Heart left ventricle (tissue), 16 donors: ENCODE data around the gene TBC1D4. TPM values are rescaled to one million over a fixed set of nuclear protein-coding genes. Genes with fewer than 3 reads are reported as not detected.
"Not testable (repeated sequence)": the region's sequence is repeated elsewhere in the genome, so short reads cannot be mapped to it uniquely, and the experiment has no call there.

Experiments
- ATAC-seq, 4 donors: fragments of 200-7000 bp; cut with Tn5 transposase; one replicate each; pipeline ENCODE4 v1.9.1; 2020 to 2022; ENCODE audit warnings: moderate library complexity in 4 of 4, mild to moderate bottlenecking in 3 of 4, moderate number of reproducible peaks in 1 of 4
- DNase-seq, 5 donors: peaks; one replicate each; pipeline ENCODE4 v3.0.0-alpha.2; 2020
- H3K27ac ChIP-seq, 12 donors: fragments of 200-600 bp; sonication (generic) in 4 of 12; one replicate each; pipeline versions ENCODE4 v1.5.0 to v1.8.0; 2016 to 2022; ENCODE audit warnings: mild to moderate bottlenecking in 2 of 12
- H3K27me3 ChIP-seq, 9 donors: fragments of 200-600 bp; sonication (generic) in 2 of 9; one replicate each; pipeline versions ENCODE4 v1.5.1 to v1.8.0; 2016 to 2022; ENCODE audit warnings: mild to moderate bottlenecking in 3 of 9
- H3K36me3 ChIP-seq, 9 donors: fragments of 200-600 bp; sonication (generic) in 2 of 9; one replicate each; pipeline versions ENCODE4 v1.5.0 to v1.8.0; 2018 to 2022; ENCODE audit warnings: mild to moderate bottlenecking in 2 of 9
- H3K4me1 ChIP-seq, 12 donors: fragments of 200-600 bp; sonication (generic) in 4 of 12; one replicate each; pipeline versions ENCODE4 v1.5.0 to v1.8.0; 2016 to 2022; ENCODE audit warnings: mild to moderate bottlenecking in 3 of 12
- H3K4me3 ChIP-seq, 12 donors: fragments of 200-600 bp; sonication (generic) in 4 of 12; one replicate each; pipeline versions ENCODE4 v1.5.0 to v1.8.0; 2017 to 2022; ENCODE audit warnings: mild to moderate bottlenecking in 9 of 12, moderate library complexity in 4 of 12
- H3K9me3 ChIP-seq, 12 donors: fragments of 200-600 bp; sonication (generic) in 4 of 12; one replicate each; pipeline versions ENCODE4 v1.5.0 to v1.8.0; 2016 to 2022; ENCODE audit warnings: mild to moderate bottlenecking in 1 of 12
- CTCF ChIP-seq, 12 donors: fragments of 200-600 bp; sonication (generic) in 4 of 12; IDR thresholded peaks; one replicate each; pipeline versions ENCODE4 v1.5.0 to v1.8.0; 2018 to 2022; ENCODE audit warnings: antibody characterized with exemption in 12 of 12, mild to moderate bottlenecking in 5 of 12
- POLR2A ChIP-seq, 2 donors: fragments of 450-650 bp; IDR thresholded peaks; one replicate each; pipeline ENCODE4 v1.6.1; 2017; ENCODE audit warnings: antibody characterized with exemption in 2 of 2, mild to moderate bottlenecking in 2 of 2, moderate library complexity in 2 of 2
- WGBS, 4 donors: extraction: QIAGEN DNeasy Blood & Tissue Kit in 2 of 4; methylation state at CpG; one replicate each; pipeline versions ENCODE4 v1.1.5 to v1.1.7; 2013 to 2018; 5-methylcytosine and 5-hydroxymethylcytosine counted together
- intact Hi-C, 10 donors: fragments of 100-400 bp; cut with DNase I; formaldehyde crosslinking; loops; one replicate each; pipeline versions ENCODE4 v1.11.1 to v1.14.2; 2022
- polyA plus RNA-seq, 2 donors: library from polyadenylated mRNA; stranded (reverse); fragments of 200-250 nt; gene quantifications; one replicate each; pipeline ENCODE4 v1.2.3, GENCODE V29; 2013
- total RNA-seq, 9 donors: library from RNA; depleted of rRNA in 2 of 9; stranded (reverse); fragments of >200 nt in 2 of 9; fragmentation: NEBNext Ultra II Directional in 3 of 9; extraction: Animal tissue kit (Norgen Biotek cat#: 25700) in 3 of 9; gene quantifications; one replicate each; pipeline versions ENCODE4 v1.1.0 to v1.2.4, GENCODE V29; 2016 to 2023
- donor health status: ischemic (EF 13 %, LVEDD 7.1; RV severe dilation, severe dysfunction).
- donor health status: healthy with polysubstance abuse.
- donor health status: DM: no; HTN: yes; CAD: no.
- donor health status: DM: no; HTN: no; CAD: no.
- donor health status: ischemic (EF 25% LVEDD 6.9; RV normal size, moderate dysfunction).
- donor health status: ischemic (EF 25% LVEDD 5.7; RV mildly dilated, moderate dysfunction).
- donor health status: healthy.
- donor health status: DM: yes; HTN: yes; CAD: no.
- donor health status: ischemic (EF 35%, LVEDD 5.7; RV mildly dilated, moderate dysfunction).
- donor health status: nonischemic (EF 11% LVEDD 7.7; RV severe dilation, severe dysfunction).
- donor health status: DM: yes; HTN: yes; CAD: no.
- donor health status: PGD.
- donor health status: ischemic (EF 29% LVEDD 5.4; RV normal size, mild dysfunction).
- donor health status: nonischemic (EF 23%, LVEDD 6.1; RV moderate dilation, normal function).

The TBC1D4 gene
- total and polyA plus RNA-seq, 11 donors, result 26.8 to 158 (median 81.6) TPM

- peak in 2 of 4 donors; percentile 60 to 79 for ATAC-seq
- Histone ChIP-seq H3K4me1 (peaks cover 0 to 6% (median 0%) of the 10 kb centered on the region in 12 donors), H3K36me3 (no peaks in the 10 kb centered on the region), H3K4me3 (no peak overlapping the region), H3K27ac (peak overlapping the region in 2 of 12 donors; percentile 32 to 58), H3K9me3 (peaks cover 0 to 9% (median 0%) of the 10 kb centered on the region in 12 donors), H3K27me3 (no peaks in the 10 kb centered on the region)
- WGBS, 4 donors, result 54 to 67% (median 59%) methylated on average over 4 of the region's 4 CpGs
- DNase-seq, result no peak
- TF ChIP-seq CTCF (IDR thresholded peaks at IDR 0.05) (no peak), POLR2A (IDR thresholded peaks at IDR 0.05) (no peak)
- intact Hi-C loops, result no loop called here
Observed at GRCh38 chr13:75251188-75251587, 230.8 kb downstream of the TBC1D4 start.

DNA sequence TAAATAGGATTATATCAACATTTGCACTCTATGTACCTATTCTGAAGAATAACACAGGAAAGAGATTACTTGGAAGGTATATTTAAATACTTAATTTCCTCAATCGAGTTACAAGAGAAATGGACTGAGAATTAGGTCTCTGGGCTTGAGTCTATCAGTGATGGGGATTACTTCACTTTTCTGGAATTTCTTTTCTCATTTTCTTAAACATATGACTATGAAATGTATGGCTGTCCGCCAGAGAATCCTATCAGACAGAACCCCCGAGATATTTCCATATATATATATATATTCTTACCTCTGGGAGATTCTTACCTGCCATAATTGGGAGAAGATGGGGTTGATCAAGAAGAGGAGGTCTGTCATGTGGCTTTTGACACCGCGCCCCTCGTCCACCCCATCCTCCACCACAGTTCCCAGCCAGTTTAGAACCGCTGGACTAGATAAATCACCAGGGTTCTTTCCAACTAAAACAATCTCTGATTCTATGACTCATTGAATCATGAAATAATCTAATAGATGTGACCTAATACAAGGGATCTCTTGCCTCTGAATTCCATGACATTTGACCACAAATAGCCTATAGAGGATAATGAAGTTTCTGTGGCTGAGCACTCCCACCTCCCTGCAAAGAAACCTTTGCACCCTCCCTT, 231.3 kb downstream of the TBC1D4 start:
- no peak for TF ChIP-seq CTCF (IDR thresholded peaks at IDR 0.05)
- TF ChIP-seq POLR2A (IDR thresholded peaks at IDR 0.05), result no peak
- no peaks in the 10 kb centered on the region for H3K27me3 ChIP-seq
- H3K4me3 ChIP-seq, result no peak overlapping the region
- peak in 2 of 5 donors; percentile 8 to 26 for DNase-seq
- H3K27ac ChIP-seq, result peak overlapping the region in 2 of 12 donors; percentile 32 to 58
- WGBS, 4 donors, result 47 to 76% (median 72%) methylated on average over 7 of the region's 7 CpGs
- H3K9me3 ChIP-seq, result peaks cover 0 to 12% (median 0%) of the 10 kb centered on the region in 12 donors
- no peaks in the 10 kb centered on the region for H3K36me3 ChIP-seq
- peaks cover 0 to 6% (median 0%) of the 10 kb centered on the region in 12 donors for H3K4me1 ChIP-seq
- intact Hi-C loops, result no loop called here
- peak; percentile 26 to 93 (median 54) for ATAC-seq

- DNase-seq, H3K27ac ChIP-seq, intact Hi-C loops, ATAC-seq, H3K4me1 ChIP-seq, H3K27me3 ChIP-seq, H3K4me3 ChIP-seq, H3K36me3 ChIP-seq: not testable (repeated sequence)
- peaks cover 0 to 17% (median 0%) of the 10 kb centered on the region in 12 donors for H3K9me3 ChIP-seq
- WGBS, 4 donors, result 75 to 93% (median 87%) methylated on average over 5 of the region's 5 CpGs
Observed at GRCh38 chr13:75245578-75245977, 236.4 kb downstream of the TBC1D4 start.

DNA sequence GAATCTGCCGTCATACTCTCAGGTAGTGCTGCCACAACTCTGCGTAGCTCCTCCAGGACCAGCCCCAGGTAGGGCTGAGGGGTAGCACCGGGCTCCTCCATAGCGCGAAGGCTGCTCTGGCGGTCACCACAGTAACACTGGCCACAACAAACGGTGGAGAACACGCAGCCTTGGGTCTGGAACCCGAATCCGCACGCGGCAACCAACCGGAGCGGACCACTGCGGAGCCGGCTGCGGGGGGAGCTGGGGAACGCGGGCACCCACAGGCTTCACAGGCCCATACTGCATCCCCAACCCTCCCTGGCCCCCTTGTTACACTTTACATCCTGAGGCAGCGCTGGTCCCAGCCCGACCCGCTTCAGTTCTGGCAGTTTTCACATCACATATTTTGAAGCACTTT, 241.7 kb downstream of the TBC1D4 start:
- H3K36me3 ChIP-seq, intact Hi-C loops, H3K27ac ChIP-seq, H3K4me1 ChIP-seq, H3K9me3 ChIP-seq, ATAC-seq, H3K4me3 ChIP-seq, DNase-seq, H3K27me3 ChIP-seq: not testable (repeated sequence)
- 76 to 86% (median 85%) methylated on average over 19 to 22 of the region's 22 CpGs for WGBS, 4 donors

DNA sequence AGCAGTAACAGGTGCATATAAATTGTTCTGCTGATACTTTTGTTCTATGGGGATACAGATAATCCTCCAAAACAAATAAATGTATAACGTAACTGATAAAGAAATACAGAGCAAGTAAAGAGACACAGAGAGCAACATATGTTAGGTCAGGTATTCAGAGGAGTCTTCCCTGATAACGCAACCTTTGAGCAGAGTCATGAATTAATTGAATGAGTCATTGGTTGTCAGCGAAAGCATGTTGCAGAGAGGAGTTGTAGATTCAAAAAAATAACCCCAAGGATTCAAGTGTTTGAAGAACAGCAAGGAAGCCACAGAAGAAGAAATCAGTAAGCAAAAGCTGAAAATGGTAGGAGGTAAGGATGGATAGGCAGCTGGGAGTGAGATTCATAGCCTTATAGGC, 245.2 kb downstream of the TBC1D4 start:
- Histone ChIP-seq H3K27me3 (no peaks in the 10 kb centered on the region), H3K9me3 (peaks cover 0 to 11% (median 0%) of the 10 kb centered on the region in 12 donors), H3K27ac (no peak overlapping the region), H3K4me1 (no peaks in the 10 kb centered on the region), H3K36me3 (no peaks in the 10 kb centered on the region), H3K4me3 (no peak overlapping the region)
- TF ChIP-seq POLR2A (IDR thresholded peaks at IDR 0.05) (no peak), CTCF (IDR thresholded peaks at IDR 0.05) (no peak)
- no peak for DNase-seq
- 84 to 90% (median 88%) methylated on average over 3 of the region's 3 CpGs for WGBS, 4 donors
- intact Hi-C loops, result no loop called here
- ATAC-seq, result no peak

Other genes with a start within 250 kb of the TBC1D4 start
- 100 to 1,000 TPM in 7 of 9 donors, 10 to 100 TPM in 2; 19.8 to 155 (median 126) TPM for gene COMMD6, start 55.7 kb upstream of the TBC1D4 start, total RNA-seq
- gene COMMD6, start 55.7 kb upstream of the TBC1D4 start, polyA plus RNA-seq, result 100 to 1,000 TPM; 123 to 136 TPM
- 10 to 100 TPM; 16.3 to 52.8 (median 27.6) TPM for gene UCHL3, start 67.6 kb upstream of the TBC1D4 start, total RNA-seq
- 10 to 100 TPM; 16.6 to 72.1 TPM for gene UCHL3, start 67.6 kb upstream of the TBC1D4 start, polyA plus RNA-seq
- 100 to 1,000 TPM; 286 to 573 (median 439) TPM for gene LMO7, start 154.2 kb upstream of the TBC1D4 start, total RNA-seq
- gene LMO7, start 154.2 kb upstream of the TBC1D4 start, polyA plus RNA-seq, result 100 to 1,000 TPM; 195 to 289 TPM